Liver (tissue), 9 donors: ENCODE results near the gene THSD4. TPM values are rescaled to one million over a fixed set of nuclear protein-coding genes. Genes with fewer than 3 reads are reported as not detected.

Experiments used
- DNase-seq: peaks from one replicate; pipeline ENCODE4 v3.0.0-alpha.2; 2017; ENCODE audit warnings: low spot score
- H3K27ac ChIP-seq, 2 donors: one replicate each; pipeline ENCODE4 v1.7.0; 2013; ENCODE audit warnings: inconsistent platforms in 2 of 2, low read length in 2 of 2, control low read depth in 1 of 2, low read depth in 1 of 2, mild to moderate bottlenecking in 1 of 2
- H3K27me3 ChIP-seq, 4 donors: one replicate each; pipeline versions ENCODE4 v1.6.1 to v1.7.0; 2013; ENCODE audit warnings: low read length in 3 of 4, inconsistent platforms in 1 of 4, mild to moderate bottlenecking in 1 of 4, moderate library complexity in 1 of 4; ENCODE audit not compliant: control insufficient read depth in 4 of 4, insufficient read depth in 4 of 4
- H3K36me3 ChIP-seq, 4 donors: one replicate each; pipeline versions ENCODE4 v1.6.1 to v1.7.0; 2013; ENCODE audit warnings: low read length in 3 of 4, mild to moderate bottlenecking in 3 of 4, low read depth in 1 of 4, moderate library complexity in 1 of 4; ENCODE audit not compliant: control insufficient read depth in 4 of 4, insufficient read depth in 3 of 4
- H3K4me1 ChIP-seq, 4 donors: one replicate each; pipeline versions ENCODE4 v1.6.1 to v1.7.0; 2013; ENCODE audit warnings: low read length in 3 of 4, mild to moderate bottlenecking in 3 of 4, moderate library complexity in 1 of 4; ENCODE audit not compliant: control insufficient read depth in 4 of 4, insufficient read depth in 4 of 4
- H3K4me3 ChIP-seq, 3 donors: one replicate each; pipeline versions ENCODE4 v1.6.1 to v1.7.0; 2013; ENCODE audit warnings: low read length in 3 of 3, control low read depth in 1 of 3, low read depth in 1 of 3, mild to moderate bottlenecking in 1 of 3
- H3K9ac ChIP-seq, 2 donors: one replicate each; pipeline ENCODE4 v1.7.0; 2013; ENCODE audit warnings: low read length in 2 of 2, mild to moderate bottlenecking in 2 of 2, moderate library complexity in 2 of 2, control low read depth in 1 of 2, low read depth in 1 of 2
- H3K9me3 ChIP-seq, 4 donors: one replicate each; pipeline versions ENCODE4 v1.6.1 to v1.7.0; 2013; ENCODE audit warnings: low read length in 3 of 4; ENCODE audit not compliant: control insufficient read depth in 4 of 4
- EGR1 ChIP-seq, 2 donors: IDR thresholded peaks; 2 replicates each; pipeline ENCODE4 v1.6.1; 2016 to 2018; ENCODE audit warnings: antibody characterized with exemption in 2 of 2, low read depth in 2 of 2
- GABPA ChIP-seq, 2 donors: IDR thresholded peaks in 1 of 2; conservative IDR thresholded peaks in 1 of 2; 2 replicates each; pipeline ENCODE4 v1.6.1; 2016; ENCODE audit warnings: antibody characterized with exemption in 2 of 2, mild to moderate bottlenecking in 1 of 2, moderate library complexity in 1 of 2
- HNF4A ChIP-seq, 2 donors: conservative IDR thresholded peaks; 2 replicates each; pipeline ENCODE4 v1.6.1; 2016; ENCODE audit warnings: antibody characterized with exemption in 2 of 2, mild to moderate bottlenecking in 2 of 2
- HNF4G ChIP-seq: IDR thresholded peaks from 2 replicates; pipeline ENCODE4 v1.6.1; 2016; ENCODE audit warnings: antibody characterized with exemption
- JUND ChIP-seq, 2 donors: IDR thresholded peaks; 2 replicates each; pipeline ENCODE4 v1.6.1; 2016; ENCODE audit warnings: antibody characterized with exemption in 2 of 2
- NR2F2 ChIP-seq: IDR thresholded peaks from 2 replicates; pipeline ENCODE4 v1.6.1; 2016; ENCODE audit warnings: antibody characterized with exemption
- RAD21 ChIP-seq, 2 donors: IDR thresholded peaks; 2 replicates each; pipeline ENCODE4 v1.6.1; 2016; ENCODE audit warnings: antibody characterized with exemption in 2 of 2, mild to moderate bottlenecking in 2 of 2
- RXRA ChIP-seq, 2 donors: IDR thresholded peaks; 2 replicates each; pipeline ENCODE4 v1.6.1; 2017 to 2018; ENCODE audit warnings: antibody characterized with exemption in 2 of 2, mild to moderate bottlenecking in 1 of 2
- SP1 ChIP-seq: IDR thresholded peaks from 2 replicates; pipeline ENCODE4 v1.6.1; 2018; ENCODE audit warnings: antibody characterized with exemption, mild to moderate bottlenecking
- YY1 ChIP-seq: IDR thresholded peaks from 2 replicates; pipeline ENCODE4 v1.6.1; 2016; ENCODE audit warnings: antibody characterized with exemption, mild to moderate bottlenecking
- WGBS: extraction: QIAGEN DNeasy Blood & Tissue Kit; methylation state at CpG from one replicate; pipeline ENCODE4 v1.1.7; 2013; 5-methylcytosine and 5-hydroxymethylcytosine counted together
- polyA plus RNA-seq, 2 donors: library from polyadenylated mRNA; stranded (reverse) in 1 of 2; unstranded in 1 of 2; fragments of 200-250 nt in 1 of 2; fragments of >200 nt in 1 of 2; fragmentation: Nextera tagmentation in 1 of 2; extraction: Ambion mirVana in 1 of 2; gene quantifications; one replicate each; pipeline versions ENCODE4 v1.2.1 to v1.2.3, GENCODE V29; 2013 to 2015
- total RNA-seq, 2 donors: library from RNA; depleted of rRNA; stranded (reverse); fragments of >200 nt; gene quantifications; one replicate each; pipeline ENCODE4 v1.2.3, GENCODE V29; 2014
- TF ChIP-seq, protein P1 (sequence below): IDR thresholded peaks from 2 replicates; pipeline ENCODE4 v1.6.1; 2016; ENCODE audit warnings: antibody characterized with exemption
- TF ChIP-seq, protein P2 (sequence below): fragments of 150-350 bp; IDR thresholded peaks from 2 replicates; pipeline ENCODE4 v1.5.1; 2017; ENCODE audit warnings: improper control_type of control experiment, low read depth, low read length; ENCODE audit not compliant: missing input control
- TF ChIP-seq, protein P3 (sequence below): IDR thresholded peaks from 2 replicates; pipeline ENCODE4 v1.6.1; 2016; ENCODE audit warnings: antibody characterized with exemption
- donor health status: healthy.
- donor health status: healthy.
- donor health status: healthy.
- donor health status: healthy.
- donor health status: healthy.

Gene THSD4
- total and polyA plus RNA-seq, 4 donors, result 0.23 to 11.5 (median 1.9) TPM

DNA sequence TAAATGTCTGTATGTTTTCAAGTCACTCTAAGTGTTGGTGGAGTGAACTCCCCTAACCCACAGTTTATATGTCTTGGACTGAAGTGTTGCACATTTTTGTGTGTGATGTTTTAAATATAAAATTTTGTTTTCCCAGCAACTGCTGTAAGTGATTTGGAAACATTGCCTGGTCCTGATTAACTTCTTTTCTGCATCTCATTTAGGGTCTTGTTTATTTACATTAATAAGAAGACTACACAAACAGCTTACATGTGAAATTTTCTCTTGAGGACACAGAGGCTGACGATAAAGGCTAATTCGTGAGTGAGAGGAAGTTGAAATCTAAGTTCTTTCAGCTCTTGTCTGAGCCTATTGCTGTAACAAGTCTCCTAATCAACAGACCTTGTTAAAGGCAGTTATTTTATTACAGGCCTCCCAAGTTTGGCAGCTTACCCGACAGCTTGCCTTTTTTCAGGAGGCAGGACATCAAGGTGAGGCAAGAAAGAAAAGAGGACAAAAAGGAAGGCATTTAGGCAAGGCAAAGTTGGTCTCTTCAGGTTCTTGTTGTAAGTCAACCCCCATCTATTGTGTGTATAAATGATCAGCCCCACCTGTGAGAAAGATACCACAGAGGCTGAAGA lies 517.4 kb downstream of the THSD4 start:
- Histone ChIP-seq H3K27me3 (no peaks in the 10 kb centered on the region), H3K9me3 (no peaks in the 10 kb centered on the region), H3K9ac (no peak overlapping the region), H3K4me3 (no peak overlapping the region), H3K36me3 (no peaks in the 10 kb centered on the region), H3K4me1 (no peaks in the 10 kb centered on the region), H3K27ac (no peak overlapping the region)
- no peak for DNase-seq
- no peak for TF ChIP-seq NR2F2
- TF ChIP-seq, protein P1, sequence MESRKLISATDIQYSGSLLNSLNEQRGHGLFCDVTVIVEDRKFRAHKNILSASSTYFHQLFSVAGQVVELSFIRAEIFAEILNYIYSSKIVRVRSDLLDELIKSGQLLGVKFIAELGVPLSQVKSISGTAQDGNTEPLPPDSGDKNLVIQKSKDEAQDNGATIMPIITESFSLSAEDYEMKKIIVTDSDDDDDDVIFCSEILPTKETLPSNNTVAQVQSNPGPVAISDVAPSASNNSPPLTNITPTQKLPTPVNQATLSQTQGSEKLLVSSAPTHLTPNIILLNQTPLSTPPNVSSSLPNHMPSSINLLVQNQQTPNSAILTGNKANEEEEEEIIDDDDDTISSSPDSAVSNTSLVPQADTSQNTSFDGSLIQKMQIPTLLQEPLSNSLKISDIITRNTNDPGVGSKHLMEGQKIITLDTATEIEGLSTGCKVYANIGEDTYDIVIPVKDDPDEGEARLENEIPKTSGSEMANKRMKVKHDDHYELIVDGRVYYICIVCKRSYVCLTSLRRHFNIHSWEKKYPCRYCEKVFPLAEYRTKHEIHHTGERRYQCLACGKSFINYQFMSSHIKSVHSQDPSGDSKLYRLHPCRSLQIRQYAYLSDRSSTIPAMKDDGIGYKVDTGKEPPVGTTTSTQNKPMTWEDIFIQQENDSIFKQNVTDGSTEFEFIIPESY, result no peak
- no peak for TF ChIP-seq YY1
- no peak for TF ChIP-seq SP1
- no peak for TF ChIP-seq HNF4G
- no peak for TF ChIP-seq GABPA (IDR thresholded peaks at IDR 0.05 in 1 of 2, conservative IDR thresholded peaks at IDR 0.05 in 1 of 2)
- TF ChIP-seq, protein P2, sequence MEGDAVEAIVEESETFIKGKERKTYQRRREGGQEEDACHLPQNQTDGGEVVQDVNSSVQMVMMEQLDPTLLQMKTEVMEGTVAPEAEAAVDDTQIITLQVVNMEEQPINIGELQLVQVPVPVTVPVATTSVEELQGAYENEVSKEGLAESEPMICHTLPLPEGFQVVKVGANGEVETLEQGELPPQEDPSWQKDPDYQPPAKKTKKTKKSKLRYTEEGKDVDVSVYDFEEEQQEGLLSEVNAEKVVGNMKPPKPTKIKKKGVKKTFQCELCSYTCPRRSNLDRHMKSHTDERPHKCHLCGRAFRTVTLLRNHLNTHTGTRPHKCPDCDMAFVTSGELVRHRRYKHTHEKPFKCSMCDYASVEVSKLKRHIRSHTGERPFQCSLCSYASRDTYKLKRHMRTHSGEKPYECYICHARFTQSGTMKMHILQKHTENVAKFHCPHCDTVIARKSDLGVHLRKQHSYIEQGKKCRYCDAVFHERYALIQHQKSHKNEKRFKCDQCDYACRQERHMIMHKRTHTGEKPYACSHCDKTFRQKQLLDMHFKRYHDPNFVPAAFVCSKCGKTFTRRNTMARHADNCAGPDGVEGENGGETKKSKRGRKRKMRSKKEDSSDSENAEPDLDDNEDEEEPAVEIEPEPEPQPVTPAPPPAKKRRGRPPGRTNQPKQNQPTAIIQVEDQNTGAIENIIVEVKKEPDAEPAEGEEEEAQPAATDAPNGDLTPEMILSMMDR, result no peak
- TF ChIP-seq HNF4A (conservative IDR thresholded peaks at IDR 0.05), result no peak
- no peak for TF ChIP-seq RXRA (IDR thresholded peaks at IDR 0.05)
- TF ChIP-seq EGR1 (IDR thresholded peaks at IDR 0.05; ENCODE audit: low read depth in 2 of 2), result no peak
- WGBS, result 76% methylated on average over 3 of the region's 3 CpGs

DNA sequence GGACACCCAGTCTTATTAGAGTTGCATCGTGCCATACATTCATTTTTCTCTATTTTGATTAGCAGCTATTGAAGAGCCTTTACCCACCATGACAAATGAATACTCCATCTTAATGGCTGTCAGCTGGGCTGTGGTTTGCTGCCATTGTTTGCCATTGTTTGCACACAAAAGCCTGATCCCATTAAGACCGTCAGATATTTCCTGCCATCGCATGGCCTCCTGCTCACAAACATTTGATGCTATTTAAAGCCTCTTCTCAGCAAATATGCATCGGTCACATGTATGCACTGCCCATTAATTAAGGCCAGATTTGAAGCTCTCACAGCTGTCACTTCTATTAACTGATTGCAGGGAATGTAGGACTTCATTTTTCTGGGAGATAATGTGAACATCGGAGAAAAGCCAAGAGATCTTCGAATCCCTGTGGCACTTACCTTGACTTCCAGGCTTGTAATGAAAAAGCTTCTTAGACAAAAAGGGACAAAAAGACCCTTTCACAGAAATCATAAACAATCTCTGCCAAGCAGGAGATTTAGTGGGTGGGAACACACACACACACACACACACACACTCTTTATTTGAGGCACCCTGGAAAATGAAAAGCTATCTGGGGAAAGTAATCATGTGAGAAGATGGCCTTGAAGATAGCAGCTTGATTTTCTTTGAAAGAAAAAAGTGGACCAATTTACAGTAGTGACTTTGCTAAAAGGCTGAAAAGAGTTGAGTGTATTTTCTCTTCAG lies 519.7 kb downstream of the THSD4 start:
- DNase-seq, result no peak
- H3K9me3 ChIP-seq, result no peaks in the 10 kb centered on the region
- no peaks in the 10 kb centered on the region for H3K36me3 ChIP-seq
- H3K27me3 ChIP-seq, result no peaks in the 10 kb centered on the region
- WGBS, result 74% methylated on average over 6 of the region's 6 CpGs
- H3K4me3 ChIP-seq, result no peak overlapping the region
- H3K9ac ChIP-seq, result no peak overlapping the region
- no peak for TF ChIP-seq JUND (IDR thresholded peaks at IDR 0.05)
- no peak for TF ChIP-seq GABPA (IDR thresholded peaks at IDR 0.05 in 1 of 2, conservative IDR thresholded peaks at IDR 0.05 in 1 of 2)
- TF ChIP-seq HNF4A (conservative IDR thresholded peaks at IDR 0.05), result no peak
- TF ChIP-seq, protein P1, result no peak
- no peak for TF ChIP-seq NR2F2
- no peak for TF ChIP-seq RAD21 (IDR thresholded peaks at IDR 0.05)
- no peak for TF ChIP-seq SP1
- TF ChIP-seq RXRA (IDR thresholded peaks at IDR 0.05), result no peak
- TF ChIP-seq, protein P3, sequence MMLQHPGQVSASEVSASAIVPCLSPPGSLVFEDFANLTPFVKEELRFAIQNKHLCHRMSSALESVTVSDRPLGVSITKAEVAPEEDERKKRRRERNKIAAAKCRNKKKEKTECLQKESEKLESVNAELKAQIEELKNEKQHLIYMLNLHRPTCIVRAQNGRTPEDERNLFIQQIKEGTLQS, result no peak
- no peak overlapping the region for H3K27ac ChIP-seq
- no peaks in the 10 kb centered on the region for H3K4me1 ChIP-seq
